Upper lobe of right lung (tissue), 1 donor: Measurements from ENCODE around the gene NELFB. TPM values are rescaled to one million over a fixed set of nuclear protein-coding genes. Genes with fewer than 3 reads are reported as not detected.
"Not testable (repeated sequence)": the region's sequence is repeated elsewhere in the genome, so short reads cannot be mapped to it uniquely, and the experiment has no call there.

Experiments
- ATAC-seq: fragments of 200-7000 bp; cut with Tn5 transposase; one replicate; pipeline ENCODE4 v1.9.1; 2020; ENCODE audit warnings: mild to moderate bottlenecking, moderate library complexity
- DNase-seq: peaks from one replicate; pipeline ENCODE4 v3.0.0-alpha.2; 2020
- H3K27ac ChIP-seq: fragments of 200-600 bp; one replicate; pipeline ENCODE4 v1.8.0; 2022
- H3K27me3 ChIP-seq: fragments of 200-600 bp; one replicate; pipeline ENCODE4 v1.8.0; 2022; ENCODE audit warnings: mild to moderate bottlenecking
- H3K36me3 ChIP-seq: fragments of 200-600 bp; one replicate; pipeline ENCODE4 v1.8.0; 2022
- H3K4me1 ChIP-seq: fragments of 200-600 bp; one replicate; pipeline ENCODE4 v1.8.0; 2022
- H3K4me3 ChIP-seq: fragments of 200-600 bp; one replicate; pipeline ENCODE4 v1.8.0; 2022; ENCODE audit warnings: mild to moderate bottlenecking
- H3K9me3 ChIP-seq: fragments of 200-600 bp; one replicate; pipeline ENCODE4 v1.8.0; 2022
- CTCF ChIP-seq: fragments of 200-600 bp; IDR thresholded peaks from one replicate; pipeline ENCODE4 v1.8.0; 2022; ENCODE audit warnings: antibody characterized with exemption
- intact Hi-C: fragments of 100-400 bp; cut with DNase I; formaldehyde crosslinking; loops from one replicate; pipeline ENCODE4 v1.11.0; 2022
- total RNA-seq: library from RNA; stranded (reverse); fragmentation: NEBNext Ultra II Directional; extraction: Animal tissue kit (Norgen Biotek cat#: 25700); gene quantifications from one replicate; pipeline ENCODE4 v1.2.1, GENCODE V29; 2021
- donor health status: DM: no; HTN: yes; CAD: no; lungs with severe emphysema.

NELFB gene
- total RNA-seq, 1 donor from 2014 or later: 47.2 TPM

GRCh38 chr9:137236238-137236935 lies 18.7 kb upstream of the NELFB start:
- H3K4me3 ChIP-seq: no peak overlapping the region
- no peak overlapping the region for H3K27ac ChIP-seq
- peak; percentile 94 for DNase-seq
- peak; percentile 96 for TF ChIP-seq CTCF
- intact Hi-C loops: no loop called here
- peaks cover 27% of the 10 kb centered on the region for H3K27me3 ChIP-seq
- H3K4me1 ChIP-seq: peaks cover 24% of the 10 kb centered on the region
- H3K9me3 ChIP-seq: no peaks in the 10 kb centered on the region
- no peaks in the 10 kb centered on the region for H3K36me3 ChIP-seq
- peak; percentile 65 for ATAC-seq

- Histone ChIP-seq H3K27ac (no peak overlapping the region), H3K36me3 (peaks cover under 1% of the 10 kb centered on the region), H3K4me3 (no peak overlapping the region), H3K9me3 (no peaks in the 10 kb centered on the region), H3K27me3 (peaks cover 22% of the 10 kb centered on the region), H3K4me1 (peaks cover 26% of the 10 kb centered on the region)
- DNase-seq: no peak
- intact Hi-C loops: no loop called here
- TF ChIP-seq CTCF: no peak
- no peak for ATAC-seq
Measured at GRCh38 chr9:137236936-137237421, 18.1 kb upstream of the NELFB start.

DNA sequence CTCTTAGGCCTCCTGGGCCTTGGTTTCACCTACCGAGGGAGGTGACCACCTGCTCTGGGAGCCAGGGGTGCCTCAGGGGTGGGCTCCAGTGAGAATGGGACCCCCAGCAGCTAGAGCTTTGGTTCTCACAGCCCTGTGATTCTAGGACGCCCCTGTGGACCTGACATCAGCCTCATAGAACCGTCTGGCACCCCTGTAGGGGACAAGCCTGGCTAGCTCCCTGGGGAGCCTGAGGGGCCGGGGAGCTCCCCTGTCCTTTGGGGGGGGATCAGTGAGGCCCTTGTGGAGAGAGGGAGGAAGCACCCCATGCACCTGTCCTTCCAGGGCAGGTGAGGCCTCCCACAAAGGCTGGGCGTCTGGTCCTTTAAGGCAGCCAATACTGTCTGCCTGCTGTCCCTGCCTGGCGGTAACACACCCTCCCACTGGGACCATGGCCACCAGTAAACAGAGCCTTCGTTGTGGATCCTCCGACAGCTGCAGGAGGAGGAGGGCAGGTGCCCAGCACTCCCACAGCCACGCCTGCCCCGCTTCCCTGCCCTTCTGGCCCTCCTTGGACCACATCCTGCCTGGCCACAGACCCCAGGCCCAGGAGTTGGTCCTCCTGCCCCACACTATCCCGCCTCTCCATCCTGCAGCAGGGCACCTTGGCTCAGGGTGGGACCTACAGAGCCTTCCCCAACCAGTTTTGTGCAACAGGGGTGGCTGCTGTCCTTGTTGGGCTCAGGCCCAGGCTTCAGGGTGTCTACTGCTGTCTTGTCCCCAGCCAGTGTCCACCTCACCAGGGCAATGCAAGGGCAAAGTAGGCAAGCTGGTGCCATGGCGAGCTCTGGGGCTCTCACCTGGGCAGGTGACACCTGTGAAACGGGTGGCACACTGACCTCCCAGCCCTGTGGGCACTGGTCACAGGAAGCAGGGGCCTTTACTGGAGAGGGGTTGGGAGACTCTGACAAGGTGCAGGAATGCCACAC lies 17.1 kb upstream of the NELFB start:
- H3K9me3 ChIP-seq: no peaks in the 10 kb centered on the region
- TF ChIP-seq CTCF: no peak
- H3K4me1 ChIP-seq: peaks cover 37% of the 10 kb centered on the region
- peaks cover 15% of the 10 kb centered on the region for H3K27me3 ChIP-seq
- no peak overlapping the region for H3K27ac ChIP-seq
- H3K4me3 ChIP-seq: no peak overlapping the region
- H3K36me3 ChIP-seq: peaks cover 12% of the 10 kb centered on the region
- no peak for ATAC-seq
- intact Hi-C loops: no loop called here
- DNase-seq: no peak

DNA sequence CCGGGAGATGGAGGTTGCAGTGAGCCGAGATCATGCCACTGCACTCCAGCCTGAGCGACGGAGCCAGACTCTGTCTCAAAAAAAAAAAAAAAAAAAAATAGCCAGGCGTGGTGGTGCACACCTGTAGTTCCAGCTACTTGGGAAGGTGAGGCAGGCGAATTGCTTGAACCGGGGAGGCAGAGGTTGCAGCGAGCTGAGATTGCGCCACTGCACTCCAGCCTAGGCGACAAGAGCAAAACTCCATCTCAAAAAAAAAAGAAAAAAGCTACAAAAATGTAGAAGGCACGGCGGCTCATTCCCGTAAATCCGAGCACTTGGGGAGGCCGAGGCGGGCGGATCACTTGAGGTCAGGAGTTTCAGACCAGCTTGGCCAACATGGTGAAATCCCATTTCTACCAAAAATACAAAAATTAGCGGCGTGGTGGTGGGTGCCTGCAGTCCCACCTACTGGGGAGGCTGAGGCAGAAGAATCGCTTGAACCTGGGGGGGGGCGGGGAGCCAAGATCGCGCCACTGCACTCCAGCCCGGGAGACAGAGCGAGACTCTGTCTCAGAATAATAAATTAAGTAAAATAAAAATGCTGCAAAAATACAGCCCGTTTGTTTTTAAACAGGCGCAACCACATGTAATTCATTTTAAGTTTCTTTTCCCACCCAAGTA lies 15.5 kb upstream of the NELFB start:
- H3K27me3 ChIP-seq, intact Hi-C loops, H3K9me3 ChIP-seq, DNase-seq, ATAC-seq: not testable (repeated sequence)
- Histone ChIP-seq H3K27ac (peak overlapping the region; percentile 93), H3K4me3 (peak overlapping the region; percentile 74), H3K36me3 (peaks cover 21% of the 10 kb centered on the region), H3K4me1 (peaks cover 50% of the 10 kb centered on the region)

DNA sequence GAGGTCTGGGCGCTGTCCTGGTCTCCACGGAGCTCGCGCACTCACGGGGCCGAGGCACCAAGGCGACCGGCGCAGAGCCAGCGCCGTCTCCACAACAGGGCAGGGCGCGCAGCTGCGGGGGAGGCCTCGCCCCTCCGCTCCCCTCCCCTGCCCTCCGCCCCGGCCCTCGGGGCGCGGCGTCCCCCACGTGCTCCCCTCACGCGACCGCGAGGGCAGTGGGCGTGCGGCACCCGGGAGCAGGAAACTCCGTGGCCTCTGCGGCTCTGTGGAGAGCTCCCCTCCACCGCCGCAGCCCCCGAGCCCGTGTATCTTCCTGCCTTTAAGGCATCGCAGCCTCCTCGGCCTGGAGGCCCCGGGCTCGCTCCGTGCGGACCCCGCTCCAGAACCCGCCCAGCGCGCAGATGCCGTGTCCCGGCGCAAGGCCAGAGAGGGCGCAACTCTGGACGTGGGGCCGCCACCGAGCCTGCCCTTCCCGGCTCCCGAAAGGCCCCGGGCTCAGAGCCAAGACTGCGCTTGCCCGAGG lies 14.7 kb upstream of the NELFB start:
- peaks cover 50% of the 10 kb centered on the region for H3K4me1 ChIP-seq
- TF ChIP-seq CTCF: no peak
- H3K9me3 ChIP-seq: no peaks in the 10 kb centered on the region

More for the DNA sequence above, 14.7 kb upstream of the NELFB start:
- intact Hi-C loops: no loop called here
- Histone ChIP-seq H3K27me3 (peaks cover 4% of the 10 kb centered on the region), H3K4me3 (peak overlapping the region; percentile 74), H3K27ac (peak overlapping the region; percentile 93), H3K36me3 (peaks cover 21% of the 10 kb centered on the region)
- ATAC-seq (peak; percentile 67), DNase-seq (peak; percentile 93)
